Smooth muscle cell (in vitro differentiated cells): ENCODE data around the gene ATF2. TPM values are rescaled to one million over a fixed set of nuclear protein-coding genes. Genes with fewer than 3 reads are reported as not detected.
"Not testable (repeated sequence)": the region's sequence is repeated elsewhere in the genome, so short reads cannot be mapped to it uniquely, and the experiment has no call there.

Experiments used
- DNase-seq: peaks from one replicate; lab custom pipeline; 2025; ENCODE audit not compliant: unreplicated experiment; lab: John Stamatoyannopoulos, UW
- H2AFZ ChIP-seq: fragments of 200-600 bp; sonication (generic); 2 replicates; pipeline ENCODE4 v1.6.0; 2016; ENCODE audit warnings: antibody characterized with exemption, low read depth, mild to moderate bottlenecking
- H3F3A ChIP-seq: fragments of 200-600 bp; sonication (generic); 2 replicates; pipeline ENCODE4 v1.6.0; 2017; ENCODE audit warnings: antibody characterized with exemption, low read depth
- H3K27ac ChIP-seq: fragments of 200-600 bp; sonication (generic); 2 replicates; pipeline ENCODE4 v1.5.1; 2016; ENCODE audit warnings: low read depth, mild to moderate bottlenecking
- H3K27me3 ChIP-seq: fragments of 200-600 bp; sonication (generic); 2 replicates; pipeline ENCODE4 v1.6.1; 2016; ENCODE audit warnings: low read depth, mild to moderate bottlenecking
- H3K36me3 ChIP-seq: fragments of 200-600 bp; sonication (generic); 2 replicates; pipeline ENCODE4 v1.5.1; 2016; ENCODE audit warnings: low read depth
- H3K4me1 ChIP-seq: fragments of 200-600 bp; sonication (generic); 2 replicates; pipeline ENCODE4 v1.5.1; 2016; ENCODE audit warnings: low read depth
- H3K4me2 ChIP-seq: fragments of 200-600 bp; sonication (generic); 2 replicates; pipeline ENCODE4 v1.6.0; 2016; ENCODE audit warnings: mild to moderate bottlenecking
- H3K4me3 ChIP-seq: fragments of 200-600 bp; sonication (generic); 2 replicates; pipeline ENCODE4 v1.5.1; 2016; ENCODE audit warnings: mild to moderate bottlenecking
- H3K79me2 ChIP-seq: fragments of 200-600 bp; sonication (generic); 2 replicates; pipeline ENCODE4 v1.6.0; 2016; ENCODE audit warnings: low read depth, mild to moderate bottlenecking
- H3K9ac ChIP-seq: fragments of 200-600 bp; sonication (generic); 2 replicates; pipeline ENCODE4 v1.6.0; 2016; ENCODE audit warnings: low read depth
- H3K9me3 ChIP-seq: fragments of 200-600 bp; sonication (generic); replicated peaks from 2 replicates; pipeline ENCODE4 v1.5.1; 2016; ENCODE audit warnings: low read depth
- H4K20me1 ChIP-seq: fragments of 200-600 bp; sonication (generic); 2 replicates; pipeline ENCODE4 v1.6.0; 2016; ENCODE audit warnings: low read depth
- CTCF ChIP-seq: fragments of 200-600 bp; sonication (generic); IDR thresholded peaks from 2 replicates; pipeline ENCODE4 v1.5.1; 2017; ENCODE audit warnings: borderline replicate concordance, mild to moderate bottlenecking, antibody characterized with exemption; ENCODE audit not compliant: insufficient read depth, poor library complexity, severe bottlenecking
- WGBS: methylation state at CpG from one replicate; pipeline ENCODE4 v1.1.7; 2016; ENCODE audit warnings: low lambda C conversion rate; 5-methylcytosine and 5-hydroxymethylcytosine counted together
- polyA plus RNA-seq: library from polyadenylated mRNA; unstranded; fragments of >200 nt; fragmentation: Nextera tagmentation; extraction: Ambion mirVana; gene quantifications from 2 replicates; pipeline ENCODE4 v1.2.1, GENCODE V29; 2016
- total RNA-seq: library from RNA; depleted of rRNA; stranded (reverse); fragments of >200 nt; gene quantifications from 2 replicates; pipeline ENCODE4 v1.2.3, GENCODE V29; 2014

ATF2 gene
- total and polyA plus RNA-seq, 2 experiments from 2014 or later = 28.0 to 59.6 TPM

GRCh38 chr2:175111200-175111657 lies 56.8 kb downstream of the ATF2 start:
- DNase-seq = no peak
- Histone ChIP-seq H3K27ac (peak overlapping the region; percentile 31), H3K9ac (no peak overlapping the region), H3K79me2 (no peaks in the 10 kb centered on the region), H3K36me3 (peaks cover 18% of the 10 kb centered on the region), H3K9me3 (no peaks in the 10 kb centered on the region), H4K20me1 (peaks cover 15% of the 10 kb centered on the region), H3F3A (peaks cover 9% of the 10 kb centered on the region), H3K4me2 (no peak overlapping the region), H3K27me3 (no peaks in the 10 kb centered on the region), H2AFZ (no peak overlapping the region), H3K4me1 (no peaks in the 10 kb centered on the region), H3K4me3 (no peak overlapping the region)
- TF ChIP-seq CTCF = peak; percentile 60
- WGBS = 86% methylated on average over 3 of the region's 3 CpGs

GRCh38 chr2:175108091-175108490 lies 59.9 kb downstream of the ATF2 start:
- H3K4me1 ChIP-seq, H3K9ac ChIP-seq, H2AFZ ChIP-seq, H3F3A ChIP-seq, H3K79me2 ChIP-seq, H3K9me3 ChIP-seq, DNase-seq, H3K27me3 ChIP-seq, H3K4me2 ChIP-seq, H3K27ac ChIP-seq, H3K36me3 ChIP-seq, H3K4me3 ChIP-seq: not testable (repeated sequence)
- peaks cover 32% of the 10 kb centered on the region for H4K20me1 ChIP-seq
- WGBS = 100% methylated on average over 13 of the region's 39 CpGs

GRCh38 chr2:175107146-175107545 lies 60.9 kb downstream of the ATF2 start:
- no peaks in the 10 kb centered on the region for H3F3A ChIP-seq
- no peak overlapping the region for H3K27ac ChIP-seq
- 97% methylated on average over 4 of the region's 4 CpGs for WGBS
- no peaks in the 10 kb centered on the region for H3K27me3 ChIP-seq
- DNase-seq = no peak
- no peaks in the 10 kb centered on the region for H3K4me1 ChIP-seq
- H3K4me2 ChIP-seq = no peak overlapping the region
- peaks cover 11% of the 10 kb centered on the region for H3K36me3 ChIP-seq
- no peaks in the 10 kb centered on the region for H3K9me3 ChIP-seq
- H2AFZ ChIP-seq = no peak overlapping the region
- H3K4me3 ChIP-seq = no peak overlapping the region
- no peak overlapping the region for H3K9ac ChIP-seq
- peaks cover 4% of the 10 kb centered on the region for H3K79me2 ChIP-seq
- peaks cover 32% of the 10 kb centered on the region for H4K20me1 ChIP-seq
- no peak for TF ChIP-seq CTCF

GRCh38 chr2:175103191-175103590 lies 64.8 kb downstream of the ATF2 start:
- WGBS = 83% methylated on average over 1 of the region's 1 CpG
- H3F3A ChIP-seq = no peaks in the 10 kb centered on the region
- no peaks in the 10 kb centered on the region for H3K4me1 ChIP-seq
- H3K27ac ChIP-seq = no peak overlapping the region
- no peaks in the 10 kb centered on the region for H3K27me3 ChIP-seq
- DNase-seq = no peak
- H3K9me3 ChIP-seq = no peaks in the 10 kb centered on the region
- H3K9ac ChIP-seq = no peak overlapping the region
- TF ChIP-seq CTCF = no peak
- H4K20me1 ChIP-seq = peaks cover 46% of the 10 kb centered on the region
- peaks cover 4% of the 10 kb centered on the region for H3K79me2 ChIP-seq
- H2AFZ ChIP-seq = no peak overlapping the region
- H3K36me3 ChIP-seq = peaks cover 7% of the 10 kb centered on the region
- no peak overlapping the region for H3K4me3 ChIP-seq
- no peak overlapping the region for H3K4me2 ChIP-seq
